GM13977 (cell line): ENCODE measurements around the gene TEX2.
"Not testable (repeated sequence)": the region's sequence is repeated elsewhere in the genome, so short reads cannot be mapped to it uniquely, and the experiment has no call there.

ENCODE experiments used
- DNase-seq: peaks from one replicate; pipeline ENCODE4 v3.0.0; 2012; ENCODE audit warnings: low spot score
- in situ Hi-C: fragments of 300-500 bp; cut with MboI; formaldehyde crosslinking; loops from one replicate; pipeline ENCODE4 v1.12.0; 2022; ENCODE audit warnings: low sequenced_read_pairs, low pct_unique_long_range_greater_than_20kb, mixed read lengths, inconsistent platforms; ENCODE audit not compliant: unreplicated experiment
- TF ChIP-seq, protein P1 (sequence below): IDR thresholded peaks from 2 replicates; pipeline ENCODE4 v1.5.1; 2012; ENCODE audit warnings: mild to moderate bottlenecking, control low read depth; ENCODE audit not compliant: insufficient read depth; ENCODE audit errors: extremely low read depth, missing control alignments

The TEX2 gene

GRCh38 chr17:64185101-64185500 lies 78.0 kb downstream of the TEX2 start:
- in situ Hi-C loops = no loop called here
- no peak for DNase-seq

DNA sequence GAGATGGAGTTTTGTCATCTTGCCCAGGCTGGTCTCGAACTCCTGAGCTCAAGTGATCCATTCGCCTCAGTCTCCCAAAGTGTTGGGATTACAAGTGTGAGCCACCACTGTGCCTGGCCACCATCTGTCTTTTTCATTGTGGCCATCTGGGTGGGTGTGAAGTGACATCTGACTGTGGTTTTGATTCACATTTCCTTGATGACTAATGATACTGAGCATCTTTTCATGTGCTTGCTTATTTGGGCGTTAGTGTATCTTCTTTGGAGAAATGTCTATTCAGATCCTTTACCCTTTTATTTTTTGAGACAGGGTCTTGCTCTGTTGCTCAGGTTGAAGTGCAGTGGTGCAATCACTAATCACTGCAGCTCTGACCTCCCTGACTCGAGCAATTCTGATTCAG lies 79.2 kb downstream of the TEX2 start:
- TF ChIP-seq, protein P1, sequence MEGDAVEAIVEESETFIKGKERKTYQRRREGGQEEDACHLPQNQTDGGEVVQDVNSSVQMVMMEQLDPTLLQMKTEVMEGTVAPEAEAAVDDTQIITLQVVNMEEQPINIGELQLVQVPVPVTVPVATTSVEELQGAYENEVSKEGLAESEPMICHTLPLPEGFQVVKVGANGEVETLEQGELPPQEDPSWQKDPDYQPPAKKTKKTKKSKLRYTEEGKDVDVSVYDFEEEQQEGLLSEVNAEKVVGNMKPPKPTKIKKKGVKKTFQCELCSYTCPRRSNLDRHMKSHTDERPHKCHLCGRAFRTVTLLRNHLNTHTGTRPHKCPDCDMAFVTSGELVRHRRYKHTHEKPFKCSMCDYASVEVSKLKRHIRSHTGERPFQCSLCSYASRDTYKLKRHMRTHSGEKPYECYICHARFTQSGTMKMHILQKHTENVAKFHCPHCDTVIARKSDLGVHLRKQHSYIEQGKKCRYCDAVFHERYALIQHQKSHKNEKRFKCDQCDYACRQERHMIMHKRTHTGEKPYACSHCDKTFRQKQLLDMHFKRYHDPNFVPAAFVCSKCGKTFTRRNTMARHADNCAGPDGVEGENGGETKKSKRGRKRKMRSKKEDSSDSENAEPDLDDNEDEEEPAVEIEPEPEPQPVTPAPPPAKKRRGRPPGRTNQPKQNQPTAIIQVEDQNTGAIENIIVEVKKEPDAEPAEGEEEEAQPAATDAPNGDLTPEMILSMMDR = no peak
- in situ Hi-C loops = no loop called here
- DNase-seq = no peak

More at GRCh38 chr17:64185101-64185500, 78.0 kb downstream of the TEX2 start:
- TF ChIP-seq, protein P1 = no peak

DNA sequence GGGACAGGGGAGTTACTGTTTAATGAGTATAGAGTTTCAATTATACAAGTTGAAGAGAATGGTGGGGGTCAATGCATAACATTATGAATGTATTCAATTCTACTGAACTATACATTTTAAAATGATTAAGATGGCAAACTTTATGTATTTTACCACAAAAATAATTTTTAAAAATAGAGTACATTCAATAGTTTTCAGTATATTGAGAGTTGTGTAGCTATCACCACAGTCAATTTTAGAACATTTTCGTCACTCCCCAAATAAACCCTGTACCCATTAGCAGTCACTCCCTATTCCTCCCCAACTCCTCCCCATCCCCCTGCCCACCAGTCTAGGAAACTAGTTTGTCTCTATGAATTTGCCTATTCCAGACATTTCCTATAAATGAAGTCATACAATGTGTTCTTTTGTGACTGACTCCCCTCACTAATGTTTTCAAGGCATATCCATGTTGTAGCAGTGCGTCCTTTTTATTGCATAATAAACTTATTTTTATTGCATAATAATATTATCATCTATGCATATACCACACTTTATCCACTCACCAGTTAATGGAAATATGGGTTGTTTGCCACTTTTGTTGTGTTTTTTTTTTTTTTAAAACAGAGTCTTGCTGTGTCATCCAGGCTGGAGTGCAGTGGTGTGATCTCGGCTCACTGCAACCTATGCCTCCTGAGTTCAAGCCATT lies 80.6 kb downstream of the TEX2 start:
- no peak for DNase-seq
- in situ Hi-C loops = no loop called here
- TF ChIP-seq, protein P1 = no peak

- in situ Hi-C loops = no loop called here
- TF ChIP-seq, protein P1 = no peak
- no peak for DNase-seq
Observed at GRCh38 chr17:64180089-64181073, 82.7 kb downstream of the TEX2 start.

GRCh38 chr17:64179024-64179423 lies 84.0 kb downstream of the TEX2 start:
- DNase-seq, in situ Hi-C loops: not testable (repeated sequence)

GRCh38 chr17:64178011-64178825 lies 84.8 kb downstream of the TEX2 start:
- no peak for DNase-seq
- TF ChIP-seq, protein P1 = no peak
- in situ Hi-C loops = no loop called here
